ENCODE results near the gene KRTAP29-1.
"Not testable (repeated sequence)": the region's sequence is repeated elsewhere in the genome, so short reads cannot be mapped to it uniquely, and the experiment has no call there.

DNA sequence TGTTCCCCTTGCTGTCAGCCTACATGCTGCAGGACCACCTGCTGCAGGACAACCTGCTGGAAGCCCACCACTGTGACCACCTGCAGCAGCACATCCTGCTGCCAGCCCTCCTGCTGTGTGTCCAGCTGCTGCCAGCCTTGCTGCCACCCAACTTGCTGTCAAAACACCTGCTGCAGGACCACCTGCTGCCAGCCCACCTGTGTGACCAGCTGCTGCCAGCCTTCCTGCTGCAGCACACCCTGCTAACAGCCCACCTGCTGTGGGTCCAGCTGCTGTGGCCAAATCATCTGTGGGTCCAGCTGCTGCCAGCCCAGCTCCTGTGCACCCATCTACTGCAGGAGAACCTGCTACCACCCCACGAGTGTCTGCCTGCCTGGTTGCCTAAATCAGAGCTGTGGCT, 31.3 kb downstream of the KRTAP29-1 start:
- TF ChIP-seq, protein P1, sequence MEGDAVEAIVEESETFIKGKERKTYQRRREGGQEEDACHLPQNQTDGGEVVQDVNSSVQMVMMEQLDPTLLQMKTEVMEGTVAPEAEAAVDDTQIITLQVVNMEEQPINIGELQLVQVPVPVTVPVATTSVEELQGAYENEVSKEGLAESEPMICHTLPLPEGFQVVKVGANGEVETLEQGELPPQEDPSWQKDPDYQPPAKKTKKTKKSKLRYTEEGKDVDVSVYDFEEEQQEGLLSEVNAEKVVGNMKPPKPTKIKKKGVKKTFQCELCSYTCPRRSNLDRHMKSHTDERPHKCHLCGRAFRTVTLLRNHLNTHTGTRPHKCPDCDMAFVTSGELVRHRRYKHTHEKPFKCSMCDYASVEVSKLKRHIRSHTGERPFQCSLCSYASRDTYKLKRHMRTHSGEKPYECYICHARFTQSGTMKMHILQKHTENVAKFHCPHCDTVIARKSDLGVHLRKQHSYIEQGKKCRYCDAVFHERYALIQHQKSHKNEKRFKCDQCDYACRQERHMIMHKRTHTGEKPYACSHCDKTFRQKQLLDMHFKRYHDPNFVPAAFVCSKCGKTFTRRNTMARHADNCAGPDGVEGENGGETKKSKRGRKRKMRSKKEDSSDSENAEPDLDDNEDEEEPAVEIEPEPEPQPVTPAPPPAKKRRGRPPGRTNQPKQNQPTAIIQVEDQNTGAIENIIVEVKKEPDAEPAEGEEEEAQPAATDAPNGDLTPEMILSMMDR (IDR thresholded peaks at IDR 0.05): not testable (repeated sequence)
- TF ChIP-seq, protein P2, sequence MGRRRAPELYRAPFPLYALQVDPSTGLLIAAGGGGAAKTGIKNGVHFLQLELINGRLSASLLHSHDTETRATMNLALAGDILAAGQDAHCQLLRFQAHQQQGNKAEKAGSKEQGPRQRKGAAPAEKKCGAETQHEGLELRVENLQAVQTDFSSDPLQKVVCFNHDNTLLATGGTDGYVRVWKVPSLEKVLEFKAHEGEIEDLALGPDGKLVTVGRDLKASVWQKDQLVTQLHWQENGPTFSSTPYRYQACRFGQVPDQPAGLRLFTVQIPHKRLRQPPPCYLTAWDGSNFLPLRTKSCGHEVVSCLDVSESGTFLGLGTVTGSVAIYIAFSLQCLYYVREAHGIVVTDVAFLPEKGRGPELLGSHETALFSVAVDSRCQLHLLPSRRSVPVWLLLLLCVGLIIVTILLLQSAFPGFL (CRISPR knock-in tag; IDR thresholded peaks at IDR 0.05; ENCODE audit: borderline replicate concordance): not testable (repeated sequence)
- TF ChIP-seq, protein P3, sequence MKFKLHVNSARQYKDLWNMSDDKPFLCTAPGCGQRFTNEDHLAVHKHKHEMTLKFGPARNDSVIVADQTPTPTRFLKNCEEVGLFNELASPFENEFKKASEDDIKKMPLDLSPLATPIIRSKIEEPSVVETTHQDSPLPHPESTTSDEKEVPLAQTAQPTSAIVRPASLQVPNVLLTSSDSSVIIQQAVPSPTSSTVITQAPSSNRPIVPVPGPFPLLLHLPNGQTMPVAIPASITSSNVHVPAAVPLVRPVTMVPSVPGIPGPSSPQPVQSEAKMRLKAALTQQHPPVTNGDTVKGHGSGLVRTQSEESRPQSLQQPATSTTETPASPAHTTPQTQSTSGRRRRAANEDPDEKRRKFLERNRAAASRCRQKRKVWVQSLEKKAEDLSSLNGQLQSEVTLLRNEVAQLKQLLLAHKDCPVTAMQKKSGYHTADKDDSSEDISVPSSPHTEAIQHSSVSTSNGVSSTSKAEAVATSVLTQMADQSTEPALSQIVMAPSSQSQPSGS (CRISPR knock-in tag; IDR thresholded peaks at IDR 0.05; ENCODE audit: borderline replicate concordance, low read depth): not testable (repeated sequence)

Measured in WTC11 (cell line).